K562 (cell line): ENCODE data around the gene TGFB1I1. TPM values are rescaled to one million over a fixed set of nuclear protein-coding genes. Genes with fewer than 3 reads are reported as not detected.

ENCODE experiments used
- AFF4 ChIP-seq: sonication (generic); formaldehyde crosslinking; IDR thresholded peaks from 2 replicates; pipeline ENCODE4 v1.8.0; 2023; ENCODE audit warnings: mild to moderate bottlenecking, missing genetic modification reagents
- ARID1B ChIP-seq: fragments of 450-650 bp; IDR thresholded peaks from 2 replicates; pipeline ENCODE4 v1.6.1; 2016; ENCODE audit warnings: antibody characterized with exemption, mild to moderate bottlenecking, inconsistent platforms
- BACH1 ChIP-seq: fragments of 200-800 bp; sonication (Bioruptor generic); IDR thresholded peaks from 2 replicates; pipeline ENCODE4 v1.6.1; 2016; ENCODE audit warnings: missing genetic modification characterization, missing compliant biosample characterization
- CGGBP1 ChIP-seq: fragments of 250-450 bp; sonication (Bioruptor Pico); IDR thresholded peaks from 2 replicates; pipeline ENCODE4 v1.9.0; 2021; ENCODE audit warnings: mild to moderate bottlenecking
- ETV1 ChIP-seq: fragments of 450-650 bp; conservative IDR thresholded peaks from 2 replicates; pipeline ENCODE4 v1.6.1; 2016; ENCODE audit warnings: missing genetic modification characterization, control low read depth, low read depth, missing compliant biosample characterization
- FOXA3 ChIP-seq, 2 experiments: fragments of 450-650 bp in 1 of 2; sonication (generic) in 1 of 2; formaldehyde crosslinking; IDR thresholded peaks in 1 of 2; conservative IDR thresholded peaks in 1 of 2; 2 replicates each; pipeline versions ENCODE4 v1.4.0 to v1.8.0; 2020 to 2022; ENCODE audit warnings: mild to moderate bottlenecking in 2 of 2, missing genetic modification reagents in 1 of 2
- RBM25 ChIP-seq: fragments of 200-400 bp; formaldehyde crosslinking; IDR thresholded peaks from 2 replicates; pipeline ENCODE4 v1.6.1; 2018; ENCODE audit warnings: low read length, low read depth, moderate library complexity; ENCODE audit not compliant: severe bottlenecking
- ZBTB1 ChIP-seq: sonication (generic); formaldehyde crosslinking; IDR thresholded peaks from 2 replicates; pipeline ENCODE4 v1.8.1; 2023; ENCODE audit warnings: missing genetic modification reagents, low read depth, mild to moderate bottlenecking, borderline replicate concordance
- ZBTB33 ChIP-seq: sonication (generic); formaldehyde crosslinking; IDR thresholded peaks from 2 replicates; pipeline ENCODE4 v1.8.1; 2023; ENCODE audit warnings: mild to moderate bottlenecking, missing genetic modification reagents
- ZNF121 ChIP-seq: sonication (generic); formaldehyde crosslinking; conservative IDR thresholded peaks from 2 replicates; pipeline ENCODE4 v1.8.0; 2022; ENCODE audit warnings: missing genetic modification reagents
- ZNF75A ChIP-seq: fragments of 450-650 bp; formaldehyde crosslinking; IDR thresholded peaks from 2 replicates; pipeline ENCODE4 v1.4.0; 2020; ENCODE audit warnings: mild to moderate bottlenecking
- polyA plus RNA-seq, 8 experiments: library from polyadenylated mRNA; depleted of rRNA in 4 of 8; stranded (reverse) in 5 of 8; unstranded in 3 of 8; fragments of >200 nt; fragmentation: Nextera tagmentation in 2 of 8; fragmentation: Illumina TruSeq in 1 of 8; extraction: Ambion mirVana in 2 of 8; extraction: Trizol in 1 of 8; gene quantifications; 2 replicates each; pipeline versions ENCODE4 v1.2.1 to v1.2.3, GENCODE V29; 2011 to 2014; ENCODE audit warnings: inconsistent platforms in 1 of 8, missing spikeins in 1 of 8
- total RNA-seq, 7 experiments: library from RNA; depleted of rRNA in 6 of 7; stranded (reverse); fragments of >200 nt in 6 of 7; fragmentation: Illumina TruSeq in 2 of 7; extraction: Trizol in 2 of 7; gene quantifications; 2 replicates each; pipeline versions ENCODE4 v1.2.1 to v1.2.3, GENCODE V29; 2011 to 2021; ENCODE audit warnings: low replicate concordance in 1 of 7
- TF ChIP-seq, protein P1 (sequence below): fragments of 250-450 bp; sonication (Bioruptor Pico); IDR thresholded peaks from 2 replicates; pipeline ENCODE4 v1.8.0; 2022; ENCODE audit warnings: inconsistent platforms
- TF ChIP-seq, protein P2 (sequence below): fragments of 250-450 bp; sonication (Bioruptor Pico); IDR thresholded peaks from 2 replicates; pipeline ENCODE4 v1.4.0; 2020; ENCODE audit warnings: borderline replicate concordance
- TF ChIP-seq, protein P3 (sequence below): sonication (generic); formaldehyde crosslinking; IDR thresholded peaks from 2 replicates; pipeline ENCODE4 v1.8.1; 2023; ENCODE audit warnings: mild to moderate bottlenecking, missing genetic modification reagents

Gene TGFB1I1
- total and polyA plus RNA-seq, 9 of the 15 experiments (the other 6 are each of a cell fraction or from before 2014, with no cell fraction given): 0.04 to 0.91 (median 0.19) TPM

GRCh38 chr16:31458073-31458843 lies 13.7 kb upstream of the TGFB1I1 start (continued):
- TF ChIP-seq, protein P1, sequence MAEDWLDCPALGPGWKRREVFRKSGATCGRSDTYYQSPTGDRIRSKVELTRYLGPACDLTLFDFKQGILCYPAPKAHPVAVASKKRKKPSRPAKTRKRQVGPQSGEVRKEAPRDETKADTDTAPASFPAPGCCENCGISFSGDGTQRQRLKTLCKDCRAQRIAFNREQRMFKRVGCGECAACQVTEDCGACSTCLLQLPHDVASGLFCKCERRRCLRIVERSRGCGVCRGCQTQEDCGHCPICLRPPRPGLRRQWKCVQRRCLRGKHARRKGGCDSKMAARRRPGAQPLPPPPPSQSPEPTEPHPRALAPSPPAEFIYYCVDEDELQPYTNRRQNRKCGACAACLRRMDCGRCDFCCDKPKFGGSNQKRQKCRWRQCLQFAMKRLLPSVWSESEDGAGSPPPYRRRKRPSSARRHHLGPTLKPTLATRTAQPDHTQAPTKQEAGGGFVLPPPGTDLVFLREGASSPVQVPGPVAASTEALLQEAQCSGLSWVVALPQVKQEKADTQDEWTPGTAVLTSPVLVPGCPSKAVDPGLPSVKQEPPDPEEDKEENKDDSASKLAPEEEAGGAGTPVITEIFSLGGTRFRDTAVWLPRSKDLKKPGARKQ: no peak
- TF ChIP-seq CGGBP1 (CRISPR knock-in tag) (no peak), ARID1B (no peak), ZNF121 (no peak), AFF4 (CRISPR knock-in tag) (0 out of 2 replicates have a peak, but pooled peaks have one; percentile 8), ZNF75A (CRISPR knock-in tag) (no peak), ZBTB33 (CRISPR knock-in tag) (no peak), ZBTB1 (CRISPR knock-in tag) (peak; percentile 67; the same call in 1 of the 2 replicates), ETV1 (tag) (no peak), BACH1 (tag) (no peak), RBM25 (no peak), FOXA3 (CRISPR knock-in tag; conservative IDR thresholded peaks at IDR 0.05 in 1 of 2, IDR thresholded peaks at IDR 0.05 in 1 of 2) (0 out of 4 replicates have a peak, but pooled peaks of 1 of the 2 experiments have one; percentile 55)
- TF ChIP-seq, protein P2, sequence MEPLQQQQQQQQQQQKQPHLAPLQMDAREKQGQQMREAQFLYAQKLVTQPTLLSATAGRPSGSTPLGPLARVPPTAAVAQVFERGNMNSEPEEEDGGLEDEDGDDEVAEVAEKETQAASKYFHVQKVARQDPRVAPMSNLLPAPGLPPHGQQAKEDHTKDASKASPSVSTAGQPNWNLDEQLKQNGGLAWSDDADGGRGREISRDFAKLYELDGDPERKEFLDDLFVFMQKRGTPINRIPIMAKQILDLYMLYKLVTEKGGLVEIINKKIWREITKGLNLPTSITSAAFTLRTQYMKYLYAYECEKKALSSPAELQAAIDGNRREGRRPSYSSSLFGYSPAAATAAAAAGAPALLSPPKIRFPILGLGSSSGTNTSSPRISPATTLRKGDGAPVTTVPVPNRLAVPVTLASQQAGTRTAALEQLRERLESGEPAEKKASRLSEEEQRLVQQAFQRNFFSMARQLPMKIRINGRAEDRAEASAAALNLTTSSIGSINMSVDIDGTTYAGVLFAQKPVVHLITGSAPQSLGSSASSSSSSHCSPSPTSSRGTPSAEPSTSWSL (CRISPR knock-in tag): no peak
- TF ChIP-seq, protein P3, sequence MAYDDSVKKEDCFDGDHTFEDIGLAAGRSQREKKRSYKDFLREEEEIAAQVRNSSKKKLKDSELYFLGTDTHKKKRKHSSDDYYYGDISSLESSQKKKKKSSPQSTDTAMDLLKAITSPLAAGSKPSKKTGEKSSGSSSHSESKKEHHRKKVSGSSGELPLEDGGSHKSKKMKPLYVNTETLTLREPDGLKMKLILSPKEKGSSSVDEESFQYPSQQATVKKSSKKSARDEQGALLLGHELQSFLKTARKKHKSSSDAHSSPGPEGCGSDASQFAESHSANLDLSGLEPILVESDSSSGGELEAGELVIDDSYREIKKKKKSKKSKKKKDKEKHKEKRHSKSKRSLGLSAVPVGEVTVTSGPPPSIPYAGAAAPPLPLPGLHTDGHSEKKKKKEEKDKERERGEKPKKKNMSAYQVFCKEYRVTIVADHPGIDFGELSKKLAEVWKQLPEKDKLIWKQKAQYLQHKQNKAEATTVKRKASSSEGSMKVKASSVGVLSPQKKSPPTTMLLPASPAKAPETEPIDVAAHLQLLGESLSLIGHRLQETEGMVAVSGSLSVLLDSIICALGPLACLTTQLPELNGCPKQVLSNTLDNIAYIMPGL (CRISPR knock-in tag): peak; percentile 49
